CD4-positive, alpha-beta T cell treated with Interleukin-4 for 4 hours (primary cell): ENCODE data around the gene CASK.
"Not testable (repeated sequence)": the region's sequence is repeated elsewhere in the genome, so short reads cannot be mapped to it uniquely, and the experiment has no call there.

ENCODE experiments used
- DNase-seq: peaks from one replicate; pipeline ENCODE4 v3.0.0-alpha.2; 2020

The CASK gene

DNA sequence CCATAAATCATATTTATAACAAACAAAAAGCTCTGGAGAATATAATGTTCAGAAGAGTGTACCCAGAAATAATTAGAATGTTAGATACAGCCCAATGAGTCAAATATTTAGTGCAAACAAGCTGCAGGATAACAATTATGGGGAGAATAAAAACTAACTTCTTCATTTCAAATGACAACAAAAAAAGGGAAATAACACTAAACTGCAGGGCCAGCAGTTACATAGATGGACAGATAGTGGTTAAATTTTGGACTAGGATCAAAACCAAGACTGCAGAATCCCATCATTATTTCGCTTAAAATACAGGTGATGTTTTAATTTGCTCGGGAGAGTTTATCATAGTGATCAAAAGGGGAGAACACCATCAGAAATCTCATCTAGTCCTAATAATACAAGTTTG is 235.2 kb downstream of the CASK start:
- DNase-seq = no peak

DNA sequence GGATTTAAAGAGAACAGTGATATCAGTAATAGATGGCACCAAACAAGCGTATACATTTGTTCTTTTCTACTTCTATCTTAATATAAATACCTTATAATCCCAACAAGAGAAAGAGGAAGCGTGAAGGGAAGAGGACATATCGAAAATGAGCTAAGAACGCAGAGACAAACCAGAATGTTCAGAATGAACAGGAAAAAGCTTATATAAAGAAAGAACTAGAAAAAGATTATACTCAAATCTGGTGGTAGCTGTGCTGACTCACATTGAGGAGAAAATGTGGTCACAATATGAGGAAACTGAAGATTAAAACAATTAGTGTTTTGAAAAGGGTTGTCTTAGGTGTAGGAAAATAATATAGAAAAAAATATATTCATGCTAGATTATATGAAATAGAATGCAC is 236.6 kb downstream of the CASK start:
- DNase-seq = no peak

- no peak for DNase-seq
These were observed 238.4 kb downstream of the CASK start for GRCh38 chrX:41684940-41685339.

- no peak for DNase-seq
These were observed 239.2 kb downstream of the CASK start for GRCh38 chrX:41684138-41684537.

GRCh38 chrX:41677183-41678060 is 245.9 kb downstream of the CASK start:
- no peak for DNase-seq

DNA sequence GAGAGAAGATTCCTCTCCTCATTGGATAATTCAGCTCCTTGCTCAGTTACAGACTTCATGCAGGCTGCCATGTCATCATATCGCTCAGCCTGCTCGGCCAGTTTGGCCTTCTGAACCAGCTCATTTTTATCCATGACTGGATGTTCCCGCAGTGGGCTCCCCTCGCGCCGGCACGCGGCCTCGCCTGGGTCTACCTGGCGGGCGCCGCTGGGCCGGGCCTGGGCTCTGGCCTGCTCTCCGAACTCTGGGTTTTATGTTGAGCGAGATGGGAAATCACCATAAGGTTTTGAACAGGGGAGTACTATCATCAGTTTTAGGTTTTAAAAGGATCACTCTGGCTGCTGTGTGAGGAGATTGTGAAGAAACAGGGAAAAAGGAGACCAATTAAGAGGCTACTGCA is 247.0 kb downstream of the CASK start:
- DNase-seq = not testable (repeated sequence)

- DNase-seq = no peak
These were observed 250.7 kb downstream of the CASK start for GRCh38 chrX:41672643-41673042.

DNA sequence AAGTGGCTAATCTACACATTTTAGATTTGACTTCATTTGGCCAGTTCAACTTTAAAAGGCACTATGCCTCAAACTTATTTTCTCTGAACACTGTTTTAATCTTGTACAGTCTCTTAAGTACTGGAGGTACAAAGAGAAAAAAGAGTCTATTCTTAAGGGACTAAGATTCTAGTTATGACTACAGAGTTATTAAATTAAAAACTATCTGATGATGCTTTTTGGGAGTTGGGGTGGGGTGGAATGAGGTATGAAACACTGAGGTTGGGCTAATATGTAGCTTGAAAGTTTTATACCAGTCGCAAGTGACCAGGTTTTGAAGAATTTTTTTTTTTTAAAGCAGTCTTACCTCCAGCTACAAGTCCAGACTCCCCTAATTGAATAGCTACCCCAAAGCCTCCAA is 252.3 kb downstream of the CASK start:
- DNase-seq = no peak

DNA sequence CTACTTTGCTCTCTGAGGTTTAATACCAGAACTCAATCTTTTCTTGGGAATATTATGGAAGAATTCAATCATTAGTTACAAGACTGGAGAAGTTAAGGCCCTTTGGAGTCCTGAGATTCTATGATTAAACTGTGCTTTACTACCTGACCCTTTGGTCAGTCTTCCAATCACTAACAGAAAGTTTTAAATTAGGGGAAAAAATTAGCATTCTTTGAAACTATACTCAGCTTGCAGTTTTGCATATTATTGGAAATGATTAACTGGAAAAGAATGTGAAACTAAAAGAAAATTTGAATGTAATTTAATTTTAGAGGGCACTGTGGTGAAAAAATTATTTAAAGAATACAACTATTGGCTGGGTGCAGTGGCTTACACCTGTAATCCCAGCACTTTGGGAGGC is 253.2 kb downstream of the CASK start:
- DNase-seq = no peak

DNA sequence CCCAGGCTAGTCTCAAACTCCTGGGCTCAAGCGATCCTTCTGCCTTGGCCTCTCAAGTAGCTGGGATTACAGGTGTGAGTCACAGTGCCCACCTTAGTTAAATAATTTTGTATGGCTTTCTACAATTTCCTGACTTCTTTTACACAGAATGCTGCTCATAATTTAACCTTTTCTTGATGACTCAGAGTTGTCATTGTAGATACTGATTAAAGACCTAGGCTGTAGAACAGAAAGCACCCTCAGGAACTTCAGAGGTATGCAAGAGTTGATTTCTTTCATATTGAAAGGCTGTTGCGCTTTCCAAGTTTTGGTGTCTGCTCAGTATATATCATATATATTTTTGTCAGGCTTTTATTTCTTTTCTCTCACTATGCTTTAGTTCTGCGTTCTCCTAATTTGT is 255.7 kb downstream of the CASK start:
- DNase-seq = no peak

DNA sequence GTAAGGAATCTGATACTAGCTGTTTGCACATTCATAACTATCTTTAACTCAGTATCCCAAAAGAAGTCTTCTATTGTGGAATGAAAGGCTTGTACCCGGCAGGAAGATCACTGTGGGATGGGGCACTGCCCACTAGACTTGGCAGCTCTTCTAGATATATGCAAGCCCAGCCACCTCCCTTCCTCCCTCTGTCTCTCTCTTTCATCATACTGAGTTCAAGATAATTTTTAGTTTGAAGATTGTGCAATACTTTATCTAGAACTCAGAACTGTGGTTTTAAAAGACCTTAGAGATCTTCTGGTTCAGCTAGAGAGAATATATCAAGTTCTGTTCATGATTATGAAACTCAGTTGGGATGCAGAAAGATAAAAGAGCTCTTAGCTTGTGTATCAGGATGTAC is 257.1 kb downstream of the CASK start:
- DNase-seq = no peak

- DNase-seq = no peak
These were observed 257.7 kb downstream of the CASK start for GRCh38 chrX:41665686-41666085.

GRCh38 chrX:41664908-41665307 is 258.4 kb downstream of the CASK start:
- DNase-seq = no peak

DNA sequence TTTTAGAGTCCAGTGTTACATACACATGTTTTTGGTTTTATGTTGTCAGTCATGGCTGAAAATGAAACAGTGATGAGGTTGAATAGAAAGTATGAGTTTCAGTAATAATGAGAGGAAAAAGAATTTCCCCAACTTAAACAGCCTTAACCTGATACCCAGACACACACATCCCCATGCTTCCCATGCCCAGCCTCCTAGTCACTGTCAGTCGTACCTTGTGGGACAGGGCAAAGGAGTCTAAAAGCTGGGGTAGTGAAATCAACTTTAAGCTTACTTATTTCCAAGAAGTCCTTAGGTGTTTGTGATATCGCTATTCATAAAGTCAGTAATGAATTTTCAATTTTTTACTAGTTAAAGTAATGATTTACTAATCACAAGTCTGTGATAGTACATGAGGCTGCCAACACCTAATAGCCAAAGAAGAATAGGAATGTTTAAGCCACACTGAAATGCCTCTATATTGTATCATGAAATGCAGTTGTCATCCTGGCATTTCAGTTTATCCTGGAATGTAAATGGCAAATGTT is 258.9 kb downstream of the CASK start:
- DNase-seq = no peak

DNA sequence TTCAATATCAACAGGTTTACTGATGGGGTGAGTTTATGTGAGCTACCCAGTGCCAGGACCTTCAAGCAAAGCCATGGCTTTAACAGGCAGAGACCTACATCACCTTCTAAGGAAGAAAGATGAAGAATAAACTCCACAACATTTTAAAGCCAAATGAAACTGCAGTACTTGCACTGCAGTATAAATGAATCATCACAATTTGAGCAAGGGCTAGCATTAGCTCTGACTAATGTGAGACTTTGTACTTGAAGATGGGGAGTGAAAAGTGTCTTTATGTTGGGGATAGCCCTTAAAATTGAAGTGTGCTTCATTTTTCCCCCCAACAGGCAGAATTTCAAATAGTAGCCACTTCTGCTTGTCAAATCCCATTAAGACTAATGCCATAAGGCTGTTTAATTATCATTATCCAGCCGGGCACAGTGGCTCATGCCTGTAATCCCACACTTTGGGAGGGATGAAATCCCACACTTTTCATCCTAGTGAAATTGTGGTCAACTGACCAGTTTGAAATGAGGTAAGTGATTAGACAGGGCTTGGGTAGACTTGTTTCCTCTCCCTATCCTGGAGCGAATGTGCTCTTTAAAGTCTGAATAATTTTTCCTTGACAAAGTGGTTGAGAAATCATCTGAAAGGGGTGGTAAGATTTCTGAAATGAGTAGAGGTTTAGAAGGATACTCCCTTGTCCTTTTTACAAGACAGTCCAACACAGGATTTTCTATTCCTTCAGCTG is 261.8 kb downstream of the CASK start:
- DNase-seq = no peak

GRCh38 chrX:41655631-41656030 is 267.7 kb downstream of the CASK start:
- DNase-seq = no peak

GRCh38 chrX:41655101-41655500 is 268.3 kb downstream of the CASK start:
- no peak for DNase-seq

DNA sequence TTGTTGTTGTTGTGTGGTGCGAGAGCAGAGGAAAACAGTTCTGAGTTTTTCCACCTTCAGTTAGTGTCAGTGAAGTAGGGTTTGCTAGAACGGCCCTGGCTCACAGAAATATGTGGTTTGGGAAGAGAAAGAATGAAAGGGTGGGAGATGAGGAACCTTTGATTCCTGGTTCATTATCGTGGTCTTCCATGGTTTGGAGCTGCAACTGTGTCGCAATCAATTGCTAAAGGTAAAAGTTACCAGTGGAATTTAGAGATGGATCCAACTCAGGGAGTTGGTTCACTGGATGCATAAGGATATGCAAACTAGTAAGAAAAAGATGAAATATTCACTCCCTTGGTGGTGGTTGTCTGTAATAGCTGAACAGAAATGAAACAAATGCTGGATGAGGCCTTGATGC is 270.2 kb downstream of the CASK start:
- no peak for DNase-seq

DNA sequence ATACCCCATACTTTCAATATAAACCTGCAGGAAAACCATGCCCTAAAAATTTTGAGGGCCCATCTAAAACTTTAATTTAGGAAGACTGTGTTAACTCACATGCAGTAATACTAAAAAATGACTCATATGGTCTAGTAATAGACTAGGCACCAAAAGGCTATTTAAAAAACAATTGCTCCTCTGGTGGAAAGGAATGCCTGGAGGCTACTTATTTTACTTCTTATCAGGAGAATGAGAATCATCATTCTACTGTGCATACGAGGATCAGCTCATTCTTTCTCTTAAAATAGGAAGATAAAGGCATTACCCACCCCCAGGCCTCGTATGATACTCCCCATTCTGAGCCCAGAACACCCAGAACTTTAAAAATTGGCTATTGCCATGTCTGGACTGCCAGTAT is 277.2 kb downstream of the CASK start:
- DNase-seq = not testable (repeated sequence)

DNA sequence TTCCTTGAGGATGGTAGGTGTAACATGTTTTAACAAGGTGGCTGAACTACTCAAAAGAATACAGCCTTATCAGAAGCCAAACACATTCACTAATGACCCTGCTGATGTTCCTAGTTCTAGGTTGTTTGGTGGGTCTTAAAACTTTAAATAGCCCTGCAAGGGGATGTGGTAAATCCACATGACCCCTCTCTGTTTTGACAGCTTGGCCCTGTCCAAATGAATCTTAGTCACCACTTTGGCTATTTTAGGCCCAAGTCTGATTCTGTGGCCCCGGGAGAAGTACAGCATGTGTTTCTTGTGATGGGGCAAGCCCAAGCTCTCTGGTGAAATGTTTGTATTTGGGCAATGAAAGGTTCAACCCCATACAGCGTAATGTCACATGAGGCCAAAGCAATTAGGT is 289.1 kb downstream of the CASK start:
- DNase-seq = no peak

DNA sequence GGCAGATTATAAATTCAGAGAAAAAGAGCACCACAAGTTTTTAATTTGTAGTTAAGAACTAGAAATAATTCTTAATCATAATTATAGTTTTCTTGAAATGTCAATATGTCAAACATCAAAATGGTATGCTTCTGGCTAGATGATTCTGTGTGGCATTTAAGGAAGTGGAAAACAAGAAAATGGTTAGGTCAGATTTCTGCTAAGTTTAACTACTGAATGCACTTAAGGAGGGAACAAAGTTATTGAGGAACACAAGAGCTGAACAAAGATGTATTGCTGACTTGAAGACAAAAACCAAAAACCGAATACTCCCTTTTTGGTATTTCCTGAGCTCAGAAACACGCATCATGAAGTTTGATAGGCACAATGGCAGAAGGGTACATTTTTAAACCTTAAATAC is 293.3 kb downstream of the CASK start:
- DNase-seq = no peak

DNA sequence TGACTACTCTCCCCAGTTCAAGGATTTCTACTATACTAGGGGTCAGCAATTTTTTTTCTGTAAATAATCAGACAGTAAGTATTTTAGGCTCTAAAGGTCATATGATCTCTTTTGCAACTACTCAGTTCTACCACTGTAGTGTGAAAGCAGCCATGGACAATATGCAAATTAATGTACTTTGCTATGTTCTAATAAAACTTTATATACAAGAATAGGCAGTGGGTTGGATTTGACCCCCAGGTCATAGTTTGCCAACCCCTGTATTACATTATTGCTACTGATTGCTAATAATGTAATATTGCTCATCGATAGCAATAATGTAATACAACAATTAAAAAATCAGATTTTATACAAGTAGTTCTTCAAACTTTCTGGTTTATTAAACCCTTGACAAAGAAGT is 293.8 kb downstream of the CASK start:
- no peak for DNase-seq

GRCh38 chrX:41621222-41621723 is 302.1 kb downstream of the CASK start:
- DNase-seq = no peak

- DNase-seq = no peak
These were observed 304.1 kb downstream of the CASK start for GRCh38 chrX:41619221-41619620.
